ENCODE data around the gene RARA. TPM values are rescaled to one million over a fixed set of nuclear protein-coding genes. Genes with fewer than 3 reads are reported as not detected.

Gene RARA
- total RNA-seq, 6 donors from 2014 or later: 45.7 to 95.6 (median 85.9) TPM

GRCh38 chr17:40348562-40349476 lies 39.8 kb downstream of the RARA start:
- WGBS, 2 donors: 49 to 54% methylated on average over 10 to 17 of the region's 17 CpGs
- H3K27me3 ChIP-seq: no peaks in the 10 kb centered on the region
- H3K4me3 ChIP-seq: peak overlapping the region in 1 of 4 donors; percentile 84
- peaks cover 83 to 99% (median 92%) of the 10 kb centered on the region in 4 donors for H3K4me1 ChIP-seq
- peaks cover 5 to 54% (median 45%) of the 10 kb centered on the region in 4 donors for H3K36me3 ChIP-seq
- TF ChIP-seq POLR2A (IDR thresholded peaks at IDR 0.05) (no peak), CTCF (IDR thresholded peaks at IDR 0.05) (no peak), EP300 (IDR thresholded peaks at IDR 0.05) (no peak), POLR2AphosphoS5 (IDR thresholded peaks at IDR 0.05) (no peak)
- H3K9me3 ChIP-seq: no peaks in the 10 kb centered on the region
- peak overlapping the region; percentile 95 to 100 (median 96) for H3K27ac ChIP-seq
- peak in 1 of 2 donors; percentile 65 for DNase-seq
- no peak for ATAC-seq (ENCODE audit: low FRiP score in 2 of 2)

- Histone ChIP-seq H3K4me1 (peaks cover 79 to 98% (median 87%) of the 10 kb centered on the region in 4 donors), H3K27me3 (no peaks in the 10 kb centered on the region), H3K27ac (peak overlapping the region; percentile 95 to 100 (median 96)), H3K9me3 (no peaks in the 10 kb centered on the region), H3K4me3 (peak overlapping the region in 1 of 4 donors; percentile 8), H3K36me3 (peaks cover 5 to 60% (median 51%) of the 10 kb centered on the region in 4 donors)
- peak in 1 of 2 donors; percentile 42 for TF ChIP-seq POLR2AphosphoS5 (IDR thresholded peaks at IDR 0.05)
- TF ChIP-seq POLR2A (IDR thresholded peaks at IDR 0.05): no peak
- TF ChIP-seq EP300 (IDR thresholded peaks at IDR 0.05): peak in 1 of 4 donors; percentile 45
- DNase-seq: peak in 1 of 2 donors; percentile 69
- 50% methylated on average over 8 to 10 of the region's 10 CpGs for WGBS, 2 donors
- no peak for ATAC-seq (ENCODE audit: low FRiP score in 2 of 2)
Measured at GRCh38 chr17:40349477-40349894, 40.5 kb downstream of the RARA start.

GRCh38 chr17:40349895-40350688 lies 41.1 kb downstream of the RARA start:
- no peaks in the 10 kb centered on the region for H3K27me3 ChIP-seq
- H3K4me1 ChIP-seq: peaks cover 80 to 98% (median 86%) of the 10 kb centered on the region in 4 donors
- peak overlapping the region in 1 of 4 donors; percentile 8 for H3K4me3 ChIP-seq
- H3K9me3 ChIP-seq: no peaks in the 10 kb centered on the region
- ATAC-seq (ENCODE audit: low FRiP score in 2 of 2) (no peak), DNase-seq (no peak)
- H3K36me3 ChIP-seq: peaks cover 5 to 66% (median 57%) of the 10 kb centered on the region in 4 donors
- peak overlapping the region; percentile 95 to 100 (median 96) for H3K27ac ChIP-seq
- WGBS, 2 donors: 50 to 51% methylated on average over 13 to 19 of the region's 19 CpGs
- TF ChIP-seq POLR2AphosphoS5 (IDR thresholded peaks at IDR 0.05): no peak
- no peak for TF ChIP-seq EP300 (IDR thresholded peaks at IDR 0.05)
- TF ChIP-seq POLR2A (IDR thresholded peaks at IDR 0.05): no peak
- no peak for TF ChIP-seq CTCF (IDR thresholded peaks at IDR 0.05)

GRCh38 chr17:40350689-40351358 lies 41.8 kb downstream of the RARA start:
- no peaks in the 10 kb centered on the region for H3K9me3 ChIP-seq
- H3K36me3 ChIP-seq: peaks cover 12 to 74% (median 64%) of the 10 kb centered on the region in 4 donors
- 62% methylated on average over 13 to 17 of the region's 17 CpGs for WGBS, 2 donors
- peaks cover 85 to 98% (median 86%) of the 10 kb centered on the region in 4 donors for H3K4me1 ChIP-seq
- TF ChIP-seq POLR2AphosphoS5 (IDR thresholded peaks at IDR 0.05): no peak
- TF ChIP-seq CTCF (IDR thresholded peaks at IDR 0.05): no peak
- TF ChIP-seq POLR2A (IDR thresholded peaks at IDR 0.05): no peak
- no peak for TF ChIP-seq EP300 (IDR thresholded peaks at IDR 0.05)
- no peak overlapping the region for H3K4me3 ChIP-seq
- peak overlapping the region; percentile 52 to 96 (median 96) for H3K27ac ChIP-seq
- ATAC-seq (ENCODE audit: low FRiP score in 2 of 2) (no peak), DNase-seq (no peak)
- H3K27me3 ChIP-seq: no peaks in the 10 kb centered on the region

Data from upper lobe of left lung (tissue), 6 donors.